Activated CD4-positive, CD25-positive, alpha-beta regulatory T cell (primary cell): ENCODE data around the gene ANKH.

Source experiments
- DNase-seq, 4 experiments: peaks; one replicate each; lab custom pipeline; 2025; lab: John Stamatoyannopoulos, UW

ANKH gene

DNA sequence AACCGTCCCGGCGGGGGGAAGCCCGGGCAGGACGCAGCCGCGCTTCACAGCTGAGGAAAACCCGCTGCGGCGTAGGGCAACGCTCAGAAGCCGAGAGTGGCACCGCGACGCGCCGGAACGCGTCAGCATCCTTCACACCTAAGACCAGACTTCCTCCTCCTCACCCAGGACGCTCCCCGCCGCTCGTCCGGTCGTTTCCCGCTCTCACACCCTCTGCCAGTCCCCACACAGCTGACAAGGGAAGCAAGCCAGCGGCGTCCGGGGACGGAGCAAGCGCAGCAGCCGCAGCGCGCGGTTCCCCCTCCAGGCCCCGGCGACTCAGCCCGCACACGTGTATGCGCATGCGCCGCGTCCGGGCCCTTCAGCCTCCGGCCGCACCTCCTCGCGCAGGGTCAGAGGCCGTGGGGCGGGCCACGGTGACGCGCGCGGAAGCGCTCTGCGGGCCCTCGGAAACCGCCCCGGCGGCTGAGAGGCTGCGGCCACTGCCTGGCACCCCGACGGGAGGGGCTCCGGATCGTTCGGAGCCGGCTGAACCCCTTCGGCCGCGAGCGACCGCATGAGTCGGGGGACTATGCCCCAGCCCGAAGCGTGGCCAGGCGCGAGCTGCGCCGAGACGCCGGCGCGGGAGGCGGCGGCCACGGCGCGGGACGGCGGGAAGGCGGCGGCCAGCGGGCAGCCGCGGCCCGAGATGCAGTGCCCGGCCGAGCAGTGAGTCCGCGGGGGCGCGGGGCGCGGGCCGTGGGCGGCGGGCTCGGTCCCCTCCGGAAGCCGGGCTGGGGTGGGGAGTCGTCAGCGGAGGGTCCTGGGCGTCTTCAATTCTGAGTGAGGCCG, 207.1 kb downstream of the ANKH start, which contains the start of gene OTULIN:
Gene OTULIN (plus strand): TSS at position 449 of the 831 bp plus-strand sequence. CDS start 108 bp downstream, at position 557.
- DNase-seq: peak; percentile 62 to 77 (median 71)

DNA sequence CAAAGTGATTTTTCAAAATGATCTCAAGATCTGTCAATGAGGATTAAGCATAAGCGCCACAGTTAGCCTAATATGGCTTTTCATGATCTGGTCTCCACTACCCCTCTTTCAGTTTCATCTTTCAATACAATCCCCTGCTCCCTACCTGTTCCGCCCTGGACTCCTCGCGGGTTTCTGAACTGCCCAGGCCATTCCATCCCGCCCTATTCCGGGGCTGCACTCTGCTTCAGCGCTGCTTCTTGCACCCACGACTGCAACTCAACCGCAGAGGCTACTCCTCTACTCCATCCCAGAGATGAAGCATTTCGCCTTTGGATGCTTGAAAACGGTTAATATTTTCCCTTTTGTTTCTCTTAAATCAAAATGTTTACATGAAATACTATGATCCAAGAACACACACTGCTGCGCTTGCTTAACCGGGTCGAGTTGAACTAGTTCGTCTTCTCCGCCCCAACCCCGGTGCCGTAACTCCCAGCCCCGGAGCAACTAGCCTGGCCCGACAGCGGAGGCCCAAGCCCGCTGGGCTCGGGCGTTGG, 207.8 kb downstream of the ANKH start:
- DNase-seq: no peak

DNA sequence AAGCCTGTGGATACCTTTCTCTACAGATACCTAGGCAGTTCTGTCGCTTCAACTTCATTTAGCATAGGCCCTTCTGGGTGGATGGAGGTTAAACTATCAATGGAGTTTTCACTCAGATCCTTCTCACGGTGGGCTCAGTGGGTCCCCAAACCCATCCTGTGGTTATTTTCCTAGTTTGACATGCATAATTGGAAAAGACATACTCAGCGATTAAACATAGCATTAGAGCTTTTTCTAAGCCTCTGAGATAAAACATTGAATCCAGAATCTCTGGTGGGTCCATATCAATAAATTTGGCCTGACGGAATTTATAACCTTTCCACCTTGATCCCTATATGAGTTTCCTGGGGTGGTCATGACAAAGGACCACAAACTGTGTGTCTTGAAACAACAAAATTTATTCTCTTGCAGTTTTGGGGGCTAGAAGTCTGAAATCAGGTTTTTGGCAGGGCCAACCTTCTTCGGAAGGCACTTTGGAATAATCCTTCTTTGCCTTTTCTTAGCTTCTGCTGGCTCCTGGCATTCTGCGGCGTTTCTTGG, 208.8 kb downstream of the ANKH start:
- DNase-seq: no peak

DNA sequence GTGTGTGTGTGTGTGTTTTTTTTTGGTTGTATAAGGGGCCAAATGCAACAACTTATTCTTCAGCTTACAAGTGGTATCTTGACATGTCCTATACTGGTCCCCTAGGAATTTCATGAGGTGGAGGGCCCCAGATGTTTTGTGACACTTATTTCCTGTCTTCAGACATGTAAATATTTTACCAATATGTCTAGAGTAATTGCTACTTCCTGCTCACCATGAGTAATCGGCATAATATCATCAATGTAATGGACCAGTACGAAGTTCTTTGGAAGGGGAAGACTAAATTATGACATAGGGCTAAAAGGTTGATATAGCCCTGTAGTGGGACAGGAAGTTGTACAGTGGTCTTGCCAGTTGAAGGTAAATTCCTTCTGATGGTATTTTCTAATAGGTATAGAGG, 210.7 kb downstream of the ANKH start:
- DNase-seq: no peak

DNA sequence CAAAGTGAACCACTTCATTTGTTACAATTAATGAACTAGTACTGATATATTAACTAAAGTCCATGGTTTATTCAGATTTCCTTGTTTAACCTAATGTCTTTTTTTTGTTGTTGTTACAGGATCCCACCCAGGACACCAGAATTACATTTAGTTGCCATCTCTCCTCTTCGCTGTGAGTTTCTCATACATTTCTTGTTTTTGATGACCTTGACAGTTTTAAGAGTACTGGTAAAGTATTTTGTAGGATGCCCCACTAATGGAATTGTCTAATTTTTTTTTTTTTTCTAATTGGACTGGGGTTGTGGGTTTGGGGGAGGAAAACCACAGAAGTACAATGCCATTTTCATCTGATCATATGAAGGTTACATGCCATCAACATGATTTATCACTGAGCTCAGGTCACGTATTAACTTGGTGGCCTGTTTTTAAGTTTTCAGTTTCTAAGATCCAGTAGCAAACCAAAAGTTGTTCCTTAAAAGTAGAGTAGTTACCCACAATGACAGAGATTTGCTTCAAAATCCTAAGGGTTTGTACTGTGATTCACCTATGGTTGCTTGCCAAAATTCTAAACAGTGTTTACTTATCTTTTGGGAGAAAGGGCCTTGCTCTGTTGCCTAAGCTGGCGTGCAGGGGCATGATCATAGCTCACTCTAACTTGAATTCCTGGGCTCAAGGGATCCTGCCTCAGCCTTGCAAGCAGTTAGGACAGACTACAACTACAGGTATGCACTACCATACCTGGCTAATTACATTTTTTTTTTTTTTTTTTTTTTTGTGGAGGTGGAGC, 211.6 kb downstream of the ANKH start:
- no peak for DNase-seq

DNA sequence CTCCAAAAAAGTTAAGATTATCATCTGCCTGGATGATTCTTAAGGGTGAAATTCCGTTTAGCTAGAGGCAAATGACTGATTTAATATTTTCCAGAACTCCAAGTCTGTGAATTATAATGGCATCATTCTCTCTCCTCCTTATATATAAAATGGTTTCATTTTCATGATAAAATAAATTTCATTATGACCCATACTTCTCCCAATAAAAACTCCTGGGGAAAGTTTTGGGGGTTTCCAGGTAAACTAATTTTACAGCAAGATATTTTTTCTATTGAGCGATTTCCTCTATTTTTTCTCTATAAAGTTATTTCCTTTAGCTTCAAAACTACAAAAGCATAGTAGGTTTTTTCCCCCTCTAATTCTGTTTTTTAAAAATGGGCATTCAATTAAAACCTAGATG, 214.7 kb downstream of the ANKH start:
- DNase-seq: no peak

DNA sequence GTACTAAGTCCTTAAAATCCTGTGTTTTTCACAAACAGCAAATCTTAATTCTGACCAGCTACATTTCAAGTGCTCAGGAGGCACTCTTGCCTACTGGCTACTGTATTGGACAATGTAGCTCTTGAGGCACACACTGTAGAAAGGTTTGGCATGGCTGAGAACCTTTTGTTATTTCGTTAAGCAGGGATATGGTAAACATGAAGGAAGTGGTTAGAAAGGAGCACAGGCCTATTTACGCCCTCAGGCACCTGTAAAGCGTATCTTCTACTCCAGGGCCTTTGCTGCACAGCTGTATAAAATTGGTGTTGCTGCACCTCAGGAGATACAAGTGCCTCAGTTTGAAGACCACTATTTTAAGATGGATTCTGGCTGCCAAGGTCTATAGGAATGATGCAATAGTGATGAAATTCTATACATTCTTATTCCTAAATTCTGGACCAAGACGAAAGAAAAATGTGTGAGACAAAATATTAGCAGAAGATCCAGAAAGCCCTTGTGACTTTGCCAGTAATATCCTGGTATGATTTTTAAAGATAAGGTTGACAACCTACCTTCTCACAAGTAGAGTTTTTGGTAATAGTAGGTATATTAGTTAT, 216.3 kb downstream of the ANKH start:
- DNase-seq: no peak
